HG02642 (cell line): ENCODE data around the gene ELF1.
A peak's percentile ranks its signal among the peaks of the same experiment; 100 is the strongest.
"Not testable (repeated sequence)": the region's sequence is repeated elsewhere in the genome, so short reads cannot be mapped to it uniquely, and the experiment has no call there.

ENCODE experiments used
- ATAC-seq: cut with Tn5 transposase; IDR thresholded peaks from one replicate; pipeline ENCODE4 v1.9.1; 2021; ENCODE audit warnings: mild to moderate bottlenecking; ENCODE audit not compliant: unreplicated experiment, poor library complexity

The ELF1 gene

DNA sequence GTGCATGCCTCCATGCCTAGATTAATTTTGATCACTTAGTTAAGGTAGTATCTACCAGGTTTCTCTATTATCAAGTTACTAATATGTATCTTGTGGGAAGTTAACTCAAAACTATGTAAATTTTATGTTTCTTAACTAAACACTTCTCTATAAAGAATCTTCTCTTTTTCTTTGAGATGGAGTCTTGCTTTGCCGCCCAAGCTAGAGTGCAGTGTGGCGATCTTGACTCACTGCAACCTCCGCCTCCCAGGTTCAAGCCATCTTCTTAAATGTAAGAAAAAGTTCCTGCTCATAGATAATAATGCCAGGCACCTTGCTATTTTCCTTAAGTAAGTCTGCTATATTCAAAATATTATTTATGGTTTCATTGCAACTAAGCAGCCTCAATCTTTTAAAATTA is 58.4 kb downstream of the ELF1 start:
- ATAC-seq = no peak

- no peak for ATAC-seq
Measured at GRCh38 chr13:40958655-40959054, 60.5 kb downstream of the ELF1 start.

DNA sequence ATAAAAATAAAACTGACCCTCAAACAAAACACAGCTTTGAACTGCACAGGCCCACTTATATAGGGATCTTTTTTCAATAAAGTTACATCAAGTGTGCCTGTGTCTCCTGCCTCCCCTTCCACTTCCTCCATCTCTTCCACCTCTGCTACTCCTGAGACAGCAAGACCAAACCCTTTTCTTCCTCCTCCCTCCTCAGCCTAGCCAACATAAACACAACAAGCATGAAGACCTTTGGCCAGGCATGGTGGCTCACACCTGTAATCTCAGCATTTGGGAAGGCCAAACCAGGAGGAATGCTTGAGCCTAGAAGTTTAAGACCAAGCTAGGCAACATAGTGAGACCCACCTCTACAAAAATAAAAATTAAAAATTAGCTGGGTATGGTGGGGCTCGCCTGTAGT is 72.6 kb downstream of the ELF1 start:
- ATAC-seq = no peak

DNA sequence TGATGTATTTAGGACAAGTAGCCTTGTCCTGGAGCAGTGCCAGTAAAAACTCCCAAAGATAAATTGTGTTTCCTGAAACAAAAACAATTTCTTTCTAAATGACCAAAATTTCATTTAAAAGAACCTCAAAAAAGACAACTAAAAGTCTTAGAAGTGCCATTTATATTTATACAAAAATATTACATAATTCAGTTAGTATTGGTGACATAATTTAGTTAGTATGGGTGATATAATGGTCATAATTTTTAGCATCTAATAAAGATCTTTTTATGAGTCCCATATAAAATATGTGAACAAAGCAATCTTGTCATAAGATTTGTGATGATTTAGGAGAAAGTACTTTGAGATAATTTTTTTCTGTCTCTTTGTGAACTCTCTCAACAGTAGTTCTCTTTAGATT is 76.0 kb downstream of the ELF1 start:
- no peak for ATAC-seq

GRCh38 chr13:40941581-40941980 is 77.5 kb downstream of the ELF1 start:
- no peak for ATAC-seq

DNA sequence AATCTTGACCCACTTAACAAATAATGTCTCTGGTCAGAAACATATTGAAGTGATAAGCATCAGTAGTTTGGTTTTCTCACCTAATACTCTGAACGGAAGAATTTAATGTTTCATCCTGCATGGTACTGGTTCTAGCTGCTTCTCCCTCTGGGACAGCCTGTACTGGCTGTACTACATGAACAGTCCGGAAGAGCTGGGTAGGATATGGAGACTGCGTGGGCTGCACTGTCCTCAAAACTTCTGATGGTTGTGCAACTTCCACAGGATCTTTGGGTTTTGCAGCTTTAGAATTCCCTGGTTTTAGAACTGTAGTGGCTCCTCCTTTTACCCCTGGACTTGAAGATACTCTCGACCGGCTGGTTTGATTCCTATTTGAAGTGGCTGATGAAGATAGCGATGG is 78.3 kb downstream of the ELF1 start:
- no peak for ATAC-seq

GRCh38 chr13:40933508-40934204 is 85.5 kb downstream of the ELF1 start:
- ATAC-seq = peak; percentile 83

GRCh38 chr13:40932252-40932651 is 86.9 kb downstream of the ELF1 start:
- no peak for ATAC-seq

DNA sequence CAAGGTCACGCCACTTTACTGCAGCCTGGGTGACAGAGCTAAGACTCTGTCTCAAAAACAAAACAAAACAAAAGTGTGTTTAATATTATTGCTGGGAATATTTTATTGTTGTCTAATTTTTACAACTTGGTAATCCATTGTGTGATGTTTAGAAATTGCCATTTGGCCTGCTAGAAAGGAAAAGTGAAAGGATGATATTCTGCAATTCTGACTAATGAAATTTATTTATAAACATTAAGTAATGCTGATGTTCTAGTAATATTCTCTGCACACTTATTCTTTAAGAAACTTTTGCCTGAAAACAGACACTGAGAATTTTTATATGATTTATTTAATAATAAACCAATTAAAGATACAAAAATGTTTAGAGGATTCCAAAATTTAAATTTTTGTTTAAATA is 87.4 kb downstream of the ELF1 start:
- ATAC-seq = no peak

- not testable (repeated sequence) for ATAC-seq
Measured at GRCh38 chr13:40929883-40930282, 89.2 kb downstream of the ELF1 start.

DNA sequence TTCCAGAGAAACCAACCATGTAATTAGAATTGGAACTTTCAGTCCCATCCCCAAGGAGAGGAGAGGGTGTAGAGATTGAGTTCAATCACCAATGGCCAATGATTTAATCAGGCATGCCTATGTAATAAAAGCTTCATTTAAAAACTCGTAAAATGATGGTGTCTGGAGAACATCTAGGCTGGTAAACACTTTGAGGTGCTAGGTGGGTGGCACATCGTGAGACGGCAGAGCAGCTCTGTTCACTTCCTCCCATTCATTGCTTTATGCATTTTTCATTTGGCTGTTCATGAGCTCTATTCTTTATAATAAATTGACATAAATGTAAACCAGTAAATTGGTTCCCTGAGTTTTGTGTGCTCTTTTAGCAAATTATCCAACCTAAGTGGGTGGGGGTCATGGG is 90.1 kb downstream of the ELF1 start:
- no peak for ATAC-seq

- no peak for ATAC-seq
Measured at GRCh38 chr13:40927929-40928328, 91.2 kb downstream of the ELF1 start.

DNA sequence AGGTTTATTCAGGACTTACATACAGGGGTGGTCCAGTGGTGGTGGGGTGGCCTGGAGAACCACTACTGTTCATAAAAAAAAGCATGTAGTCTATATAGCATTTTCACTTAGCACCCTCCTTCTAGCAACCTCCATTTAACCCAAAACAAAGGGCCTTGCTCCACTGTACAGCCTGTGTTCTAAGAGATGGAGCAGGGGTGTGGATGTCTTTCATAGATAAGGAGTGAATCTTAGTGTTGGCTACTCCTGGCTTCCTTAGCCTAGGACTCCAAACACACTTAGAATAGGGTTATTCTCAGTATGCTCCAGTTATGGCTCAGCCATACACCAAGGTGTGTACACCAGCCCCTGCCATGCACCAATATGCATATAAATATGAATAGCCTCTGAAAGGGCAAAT is 95.2 kb downstream of the ELF1 start:
- no peak for ATAC-seq

- ATAC-seq = no peak
Measured at GRCh38 chr13:40922437-40923040, 96.6 kb downstream of the ELF1 start.

DNA sequence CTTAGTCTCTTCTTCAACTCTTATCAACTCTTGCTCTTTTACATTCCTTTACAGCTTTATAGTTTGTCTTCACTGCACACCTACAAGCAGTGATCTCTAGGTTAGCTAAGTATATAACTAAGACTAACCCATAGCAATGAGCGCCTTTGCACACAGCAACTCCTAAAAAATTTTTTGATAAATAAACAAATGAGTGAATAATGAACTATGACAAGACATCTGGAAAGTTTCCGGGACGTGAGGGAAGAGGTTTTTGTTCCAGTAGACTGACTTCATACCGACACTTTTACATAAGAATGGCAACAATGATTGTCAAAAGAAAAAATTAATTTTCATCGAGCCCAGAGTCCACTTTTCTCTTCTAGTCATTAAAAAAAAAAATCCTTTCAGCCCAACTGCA is 98.3 kb downstream of the ELF1 start:
- no peak for ATAC-seq

DNA sequence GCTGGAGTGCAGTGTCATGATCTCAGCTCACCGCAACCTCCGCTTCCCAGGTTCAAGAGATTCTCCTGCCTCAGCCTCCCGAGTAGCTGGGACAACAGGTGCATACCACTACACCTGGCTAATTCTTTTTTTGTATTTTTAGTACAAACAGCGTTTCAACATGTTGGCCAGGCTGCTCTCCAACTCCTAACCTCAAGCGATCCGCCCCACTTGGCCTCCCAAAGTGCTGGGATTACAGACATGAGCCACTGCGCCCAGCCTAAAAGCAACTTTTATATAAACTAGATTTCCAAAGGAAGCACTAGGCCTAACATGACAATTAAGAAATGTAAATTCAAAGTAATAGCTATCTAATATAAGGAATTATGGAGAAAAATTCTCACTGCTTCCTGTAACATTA is 99.2 kb downstream of the ELF1 start:
- ATAC-seq = not testable (repeated sequence)

DNA sequence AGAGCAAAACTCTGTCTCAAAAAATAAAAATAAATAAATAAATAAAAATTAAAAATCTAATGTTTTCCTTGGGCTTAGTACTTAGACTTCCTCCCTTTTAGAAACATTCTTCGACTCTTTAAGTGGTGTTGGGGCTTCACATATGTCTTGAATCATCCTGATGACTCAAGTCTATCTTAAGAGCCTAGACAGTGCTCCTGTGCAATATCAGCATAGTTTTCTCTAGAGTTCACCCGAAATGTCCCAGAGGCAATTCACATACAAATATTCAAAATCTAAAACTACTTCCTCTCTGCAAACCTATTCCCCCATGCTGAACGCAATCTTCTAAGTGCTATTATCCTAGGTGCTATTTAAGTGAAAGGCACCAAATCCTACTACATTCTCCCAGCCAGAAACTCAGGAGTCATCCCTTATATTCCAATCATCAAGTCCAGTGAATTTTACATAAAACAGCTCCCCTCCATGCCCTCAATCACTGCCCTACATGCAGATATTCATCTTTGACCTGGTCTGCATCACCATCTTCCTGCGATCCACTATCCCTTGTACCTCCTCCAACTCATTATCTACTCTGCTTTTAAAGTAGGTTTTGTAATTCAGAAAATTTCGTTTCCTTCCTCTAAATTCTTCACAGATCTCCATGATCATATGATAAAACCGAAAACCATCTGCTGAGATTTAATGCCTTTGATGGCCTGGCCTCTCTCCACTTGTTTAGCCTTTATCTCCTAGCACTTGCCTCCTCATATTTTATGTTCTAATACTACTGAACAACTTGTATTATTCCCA is 102.7 kb downstream of the ELF1 start:
- ATAC-seq = no peak

DNA sequence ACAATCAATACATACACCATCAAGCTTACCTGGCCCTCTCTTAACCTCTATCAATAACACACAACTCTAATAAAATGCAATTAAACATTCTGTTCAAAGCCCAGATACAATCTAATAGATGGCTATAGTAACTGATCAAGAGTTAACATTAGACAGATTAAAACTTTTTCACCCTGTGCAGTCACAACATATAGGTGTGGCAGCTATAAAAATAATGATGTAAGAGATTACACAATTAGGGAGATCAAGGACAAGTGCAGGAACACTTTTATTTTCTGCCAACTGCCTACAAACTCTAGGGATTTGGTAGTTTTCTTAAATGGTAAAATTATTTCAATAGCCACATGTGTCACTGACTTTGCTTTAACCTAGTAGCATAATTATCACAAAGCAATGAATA is 104.3 kb downstream of the ELF1 start:
- not testable (repeated sequence) for ATAC-seq

- ATAC-seq = no peak
Measured at GRCh38 chr13:40911341-40911740, 107.8 kb downstream of the ELF1 start.

DNA sequence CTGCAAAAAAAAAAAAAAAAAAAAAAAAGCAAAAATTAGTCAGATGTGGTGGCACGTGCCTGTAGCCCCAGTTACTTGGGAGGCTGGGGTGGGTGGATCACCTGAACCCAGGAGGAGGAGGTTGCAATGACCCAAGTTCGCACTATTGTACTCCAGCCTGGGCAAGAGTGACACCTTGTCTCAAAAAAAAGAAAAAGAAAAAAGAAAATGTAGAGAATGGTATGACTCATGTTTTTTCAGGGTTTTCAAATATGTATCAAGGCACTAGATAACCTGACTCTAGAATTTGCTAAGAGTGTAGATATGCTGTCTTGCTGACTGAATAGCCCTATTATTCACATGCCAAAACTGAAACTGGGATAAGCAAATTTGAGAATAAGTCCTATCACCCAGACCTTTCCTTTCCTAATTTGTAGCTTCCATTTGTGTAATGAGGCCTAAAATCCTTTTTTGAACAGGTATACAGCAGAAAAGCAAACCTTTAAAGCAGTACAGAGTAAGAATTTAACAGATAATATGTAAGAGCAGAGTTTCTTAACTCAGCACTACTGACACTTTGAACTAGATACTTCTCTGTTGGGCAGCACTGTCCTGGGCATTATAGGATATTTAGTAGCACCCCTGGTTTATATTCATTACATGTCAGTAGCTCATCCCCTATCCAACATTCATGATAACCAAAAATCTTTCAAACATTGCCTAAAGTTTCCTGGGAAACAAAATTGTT is 108.6 kb downstream of the ELF1 start:
- ATAC-seq = peak; percentile 72
